ENCODE results near the gene KIF23. TPM values are rescaled to one million over a fixed set of nuclear protein-coding genes. Genes with fewer than 3 reads are reported as not detected.

The KIF23 gene
- total and polyA plus RNA-seq, 2 experiments from 2014 or later, result 52.9 to 103 TPM

DNA sequence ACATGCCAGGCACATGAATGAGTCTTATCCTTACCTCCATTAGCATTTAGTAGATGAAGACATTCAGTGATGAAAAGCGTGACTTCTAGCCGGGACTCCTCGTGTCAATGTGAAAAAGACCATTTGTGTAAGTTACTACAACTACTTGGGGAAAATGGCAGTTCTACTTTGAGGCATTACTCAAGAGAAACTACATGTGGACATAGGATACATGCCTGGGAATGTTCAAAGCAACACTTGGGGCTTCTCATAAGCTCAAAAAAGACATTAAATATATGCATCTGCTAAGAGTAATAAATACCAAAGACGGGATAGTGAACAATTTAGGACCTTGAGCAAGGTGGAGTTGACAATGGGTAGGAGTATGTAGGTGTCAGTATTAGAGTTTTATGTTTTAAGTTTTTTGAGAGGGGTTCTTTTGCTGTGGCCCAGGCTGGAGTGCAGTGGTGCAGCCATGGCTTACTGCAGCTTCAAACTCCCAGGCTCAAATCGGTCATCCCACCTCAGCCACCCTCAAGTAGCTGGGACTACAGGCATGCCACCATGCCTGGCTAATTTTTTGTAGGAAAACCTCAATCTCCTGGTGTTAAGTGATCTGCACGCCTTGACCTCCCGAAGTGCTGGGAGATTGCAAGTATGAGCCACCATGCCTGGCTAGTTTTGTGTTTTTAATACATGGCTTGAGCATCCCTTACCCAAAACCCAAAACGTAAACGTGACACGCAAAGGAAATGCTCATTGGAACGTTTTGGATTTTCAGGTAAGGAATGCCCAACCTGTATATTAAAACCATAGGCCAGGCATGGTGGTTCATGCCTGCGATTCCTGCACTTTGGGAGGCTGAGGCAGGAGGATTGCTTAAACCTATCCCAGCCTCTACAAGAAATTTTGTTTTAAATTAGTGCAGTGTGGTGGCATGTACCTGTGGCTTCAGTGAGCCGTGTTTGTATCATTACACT lies 42.3 kb downstream of the KIF23 start:
- Mint-ChIP-seq H3K9me3 (peaks cover 14% of the 10 kb centered on the region; the same call in 2 of the 3 replicates), H3K36me3 (ENCODE audit: low read depth) (peaks cover 61% of the 10 kb centered on the region), H3K4me3 (peak overlapping the region; percentile 16; the same call in 1 of the 3 replicates), H3K27me3 (ENCODE audit: insufficient read depth, low read depth, poor library complexity) (peaks cover 2% of the 10 kb centered on the region), H3K4me1 (peaks cover 15% of the 10 kb centered on the region; the same call in 2 of the 3 replicates), H3K27ac (0 out of 2 replicates have a peak overlapping the region, but pooled peaks have one; percentile 1)
- H3K4me1 ChIP-seq (ENCODE audit: insufficient read depth), result peaks cover 13% of the 10 kb centered on the region
- no peak overlapping the region for H3K4me2 ChIP-seq
- peak overlapping the region; percentile 82 for H3K27ac ChIP-seq (ENCODE audit: low read depth)
- H2AFZ ChIP-seq, result no peak overlapping the region
- H4K20me1 ChIP-seq (replicated peaks; ENCODE audit: insufficient read depth), result peaks cover 53% of the 10 kb centered on the region
- no peak overlapping the region for H3K4me3 ChIP-seq
- DNase-seq (ENCODE audit: low spot score) (no peak), ATAC-seq (no peak)
- H3K27me3 ChIP-seq (ENCODE audit: insufficient read depth), result no peaks in the 10 kb centered on the region
- H3K36me3 ChIP-seq (ENCODE audit: insufficient read depth), result peaks cover 32% of the 10 kb centered on the region
- no peak for TF ChIP-seq EZH2 (IDR thresholded peaks at IDR 0.05; ENCODE audit: low read depth, unreplicated experiment)
- TF ChIP-seq POLR2AphosphoS5 (IDR thresholded peaks at IDR 0.05; ENCODE audit: low read depth), result peak; percentile 67
- peaks cover 45% of the 10 kb centered on the region for H3F3A ChIP-seq (replicated peaks; ENCODE audit: low read depth)
- peaks cover 36% of the 10 kb centered on the region for H3K79me2 ChIP-seq (replicated peaks; ENCODE audit: insufficient read depth)
- no peaks in the 10 kb centered on the region for H3K9me2 ChIP-seq (ENCODE audit: insufficient read depth)

- H3K4me3 ChIP-seq, result no peak overlapping the region
- peaks cover 32% of the 10 kb centered on the region for H3K36me3 ChIP-seq (ENCODE audit: insufficient read depth)
- H3K27ac ChIP-seq (ENCODE audit: low read depth), result peak overlapping the region; percentile 83
- H3K4me3 Mint-ChIP-seq, result no peak overlapping the region
- no peaks in the 10 kb centered on the region for H3K27me3 ChIP-seq (ENCODE audit: insufficient read depth)
- no peaks in the 10 kb centered on the region for H3K9me2 ChIP-seq (ENCODE audit: insufficient read depth)
- peaks cover 53% of the 10 kb centered on the region for H4K20me1 ChIP-seq (replicated peaks; ENCODE audit: insufficient read depth)
- H3K27ac Mint-ChIP-seq, result no peak overlapping the region
- peaks cover 10% of the 10 kb centered on the region for H3K4me1 ChIP-seq (ENCODE audit: insufficient read depth)
- no peak overlapping the region for H3K4me2 ChIP-seq
- H3K27me3 Mint-ChIP-seq (ENCODE audit: insufficient read depth, low read depth, poor library complexity), result no peaks in the 10 kb centered on the region
- peaks cover 34% of the 10 kb centered on the region for H3K79me2 ChIP-seq (replicated peaks; ENCODE audit: insufficient read depth)
- no peak for DNase-seq (ENCODE audit: low spot score)
- H3K36me3 Mint-ChIP-seq (ENCODE audit: low read depth), result peaks cover 61% of the 10 kb centered on the region
- H2AFZ ChIP-seq, result no peak overlapping the region
- H3K9me3 Mint-ChIP-seq, result peaks cover 14% of the 10 kb centered on the region; the same call in 2 of the 3 replicates
- H3K4me1 Mint-ChIP-seq, result peaks cover 12% of the 10 kb centered on the region; the same call in 2 of the 3 replicates
- peaks cover 45% of the 10 kb centered on the region for H3F3A ChIP-seq (replicated peaks; ENCODE audit: low read depth)
- ATAC-seq, result no peak; the same call in 2 of the 3 replicates
- TF ChIP-seq ETS1 (IDR thresholded peaks at IDR 0.05) (no peak), POLR2AphosphoS5 (IDR thresholded peaks at IDR 0.05; ENCODE audit: low read depth) (no peak; the same call in 1 of the 2 replicates), EZH2 (IDR thresholded peaks at IDR 0.05; ENCODE audit: low read depth, unreplicated experiment) (no peak), NANOG (IDR thresholded peaks at IDR 0.05; ENCODE audit: borderline replicate concordance) (no peak), ZNF331 (CRISPR knock-in tag; IDR thresholded peaks at IDR 0.05; ENCODE audit: low read depth) (no peak)
- TF ChIP-seq, protein P1, sequence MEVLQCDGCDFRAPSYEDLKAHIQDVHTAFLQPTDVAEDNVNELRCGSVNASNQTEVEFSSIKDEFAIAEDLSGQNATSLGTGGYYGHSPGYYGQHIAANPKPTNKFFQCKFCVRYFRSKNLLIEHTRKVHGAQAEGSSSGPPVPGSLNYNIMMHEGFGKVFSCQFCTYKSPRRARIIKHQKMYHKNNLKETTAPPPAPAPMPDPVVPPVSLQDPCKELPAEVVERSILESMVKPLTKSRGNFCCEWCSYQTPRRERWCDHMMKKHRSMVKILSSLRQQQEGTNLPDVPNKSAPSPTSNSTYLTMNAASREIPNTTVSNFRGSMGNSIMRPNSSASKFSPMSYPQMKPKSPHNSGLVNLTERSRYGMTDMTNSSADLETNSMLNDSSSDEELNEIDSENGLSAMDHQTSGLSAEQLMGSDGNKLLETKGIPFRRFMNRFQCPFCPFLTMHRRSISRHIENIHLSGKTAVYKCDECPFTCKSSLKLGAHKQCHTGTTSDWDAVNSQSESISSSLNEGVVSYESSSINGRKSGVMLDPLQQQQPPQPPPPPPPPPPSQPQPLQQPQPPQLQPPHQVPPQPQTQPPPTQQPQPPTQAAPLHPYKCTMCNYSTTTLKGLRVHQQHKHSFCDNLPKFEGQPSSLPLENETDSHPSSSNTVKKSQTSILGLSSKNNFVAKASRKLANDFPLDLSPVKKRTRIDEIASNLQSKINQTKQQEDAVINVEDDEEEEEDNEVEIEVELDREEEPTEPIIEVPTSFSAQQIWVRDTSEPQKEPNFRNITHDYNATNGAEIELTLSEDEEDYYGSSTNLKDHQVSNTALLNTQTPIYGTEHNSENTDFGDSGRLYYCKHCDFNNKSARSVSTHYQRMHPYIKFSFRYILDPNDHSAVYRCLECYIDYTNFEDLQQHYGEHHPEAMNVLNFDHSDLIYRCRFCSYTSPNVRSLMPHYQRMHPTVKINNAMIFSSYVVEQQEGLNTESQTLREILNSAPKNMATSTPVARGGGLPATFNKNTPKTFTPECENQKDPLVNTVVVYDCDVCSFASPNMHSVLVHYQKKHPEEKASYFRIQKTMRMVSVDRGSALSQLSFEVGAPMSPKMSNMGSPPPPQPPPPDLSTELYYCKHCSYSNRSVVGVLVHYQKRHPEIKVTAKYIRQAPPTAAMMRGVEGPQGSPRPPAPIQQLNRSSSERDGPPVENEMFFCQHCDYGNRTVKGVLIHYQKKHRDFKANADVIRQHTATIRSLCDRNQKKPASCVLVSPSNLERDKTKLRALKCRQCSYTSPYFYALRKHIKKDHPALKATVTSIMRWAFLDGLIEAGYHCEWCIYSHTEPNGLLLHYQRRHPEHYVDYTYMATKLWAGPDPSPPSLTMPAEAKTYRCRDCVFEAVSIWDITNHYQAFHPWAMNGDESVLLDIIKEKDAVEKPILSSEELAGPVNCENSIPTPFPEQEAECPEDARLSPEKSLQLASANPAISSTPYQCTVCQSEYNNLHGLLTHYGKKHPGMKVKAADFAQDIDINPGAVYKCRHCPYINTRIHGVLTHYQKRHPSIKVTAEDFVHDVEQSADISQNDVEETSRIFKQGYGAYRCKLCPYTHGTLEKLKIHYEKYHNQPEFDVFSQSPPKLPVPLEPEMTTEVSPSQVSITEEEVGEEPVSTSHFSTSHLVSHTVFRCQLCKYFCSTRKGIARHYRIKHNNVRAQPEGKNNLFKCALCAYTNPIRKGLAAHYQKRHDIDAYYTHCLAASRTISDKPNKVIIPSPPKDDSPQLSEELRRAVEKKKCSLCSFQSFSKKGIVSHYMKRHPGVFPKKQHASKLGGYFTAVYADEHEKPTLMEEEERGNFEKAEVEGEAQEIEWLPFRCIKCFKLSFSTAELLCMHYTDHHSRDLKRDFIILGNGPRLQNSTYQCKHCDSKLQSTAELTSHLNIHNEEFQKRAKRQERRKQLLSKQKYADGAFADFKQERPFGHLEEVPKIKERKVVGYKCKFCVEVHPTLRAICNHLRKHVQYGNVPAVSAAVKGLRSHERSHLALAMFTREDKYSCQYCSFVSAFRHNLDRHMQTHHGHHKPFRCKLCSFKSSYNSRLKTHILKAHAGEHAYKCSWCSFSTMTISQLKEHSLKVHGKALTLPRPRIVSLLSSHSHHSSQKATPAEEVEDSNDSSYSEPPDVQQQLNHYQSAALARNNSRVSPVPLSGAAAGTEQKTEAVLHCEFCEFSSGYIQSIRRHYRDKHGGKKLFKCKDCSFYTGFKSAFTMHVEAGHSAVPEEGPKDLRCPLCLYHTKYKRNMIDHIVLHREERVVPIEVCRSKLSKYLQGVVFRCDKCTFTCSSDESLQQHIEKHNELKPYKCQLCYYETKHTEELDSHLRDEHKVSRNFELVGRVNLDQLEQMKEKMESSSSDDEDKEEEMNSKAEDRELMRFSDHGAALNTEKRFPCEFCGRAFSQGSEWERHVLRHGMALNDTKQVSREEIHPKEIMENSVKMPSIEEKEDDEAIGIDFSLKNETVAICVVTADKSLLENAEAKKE (CRISPR knock-in tag; IDR thresholded peaks at IDR 0.05), result no peak
These were observed 43.4 kb downstream of the KIF23 start for GRCh38 chr15:69457304-69458280.

Data from GM23338 (cell line).